GM19468 (cell line): Measurements from ENCODE around the gene INTS12.

Experiments
- ATAC-seq: cut with Tn5 transposase; IDR thresholded peaks from one replicate; pipeline ENCODE4 v1.9.1; 2021; ENCODE audit warnings: mild to moderate bottlenecking, moderate library complexity, moderate number of reproducible peaks; ENCODE audit not compliant: unreplicated experiment; ENCODE audit errors: extremely low read depth

Gene INTS12

GRCh38 chr4:105634402-105635080 is 73.9 kb downstream of the INTS12 start:
- ATAC-seq: no peak

GRCh38 chr4:105633241-105633640 is 75.2 kb downstream of the INTS12 start:
- no peak for ATAC-seq
